ENCODE data around the gene CRTC1.
A peak's percentile ranks its signal among the peaks of the same experiment; 100 is the strongest.
"Not testable (repeated sequence)": the region's sequence is repeated elsewhere in the genome, so short reads cannot be mapped to it uniquely, and the experiment has no call there.

Gene CRTC1

GRCh38 chr19:18798384-18799352 lies 115.2 kb downstream of the CRTC1 start:
- no peak for DNase-seq (ENCODE audit: low read depth in 2 of 2, low spot score in 1 of 2)

DNA sequence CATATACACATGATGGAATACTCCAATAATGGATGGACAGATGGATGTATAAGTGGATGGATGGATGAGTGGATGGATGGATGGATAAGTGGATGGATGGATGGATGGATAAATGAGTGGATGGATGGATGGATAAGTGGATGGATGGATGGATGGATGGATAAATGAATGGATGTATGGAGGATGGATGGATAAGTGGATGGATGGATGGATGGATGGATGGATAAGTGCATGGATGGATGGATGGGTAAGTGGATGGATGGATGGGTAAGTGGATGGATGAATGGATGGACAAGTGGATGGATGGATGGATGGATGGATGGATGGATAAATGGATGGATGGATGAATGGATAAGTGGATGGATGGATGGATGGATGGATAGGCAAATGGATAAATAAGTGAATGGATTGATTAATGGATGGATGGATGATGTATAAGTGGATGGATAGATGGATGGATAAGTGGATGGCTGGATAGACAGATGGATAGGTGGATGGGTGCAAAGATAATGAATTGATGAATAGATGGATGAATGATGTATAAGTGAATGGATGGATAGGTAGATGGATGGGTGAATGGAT lies 116.0 kb downstream of the CRTC1 start:
- DNase-seq (ENCODE audit: low read depth in 2 of 2, low spot score in 1 of 2) = no peak

GRCh38 chr19:18800079-18800478 lies 116.6 kb downstream of the CRTC1 start:
- DNase-seq (ENCODE audit: low read depth in 2 of 2, low spot score in 1 of 2) = no peak

- DNase-seq (ENCODE audit: low read depth in 2 of 2, low spot score in 1 of 2) = no peak
Observed at GRCh38 chr19:18800636-18801035, 117.2 kb downstream of the CRTC1 start.

DNA sequence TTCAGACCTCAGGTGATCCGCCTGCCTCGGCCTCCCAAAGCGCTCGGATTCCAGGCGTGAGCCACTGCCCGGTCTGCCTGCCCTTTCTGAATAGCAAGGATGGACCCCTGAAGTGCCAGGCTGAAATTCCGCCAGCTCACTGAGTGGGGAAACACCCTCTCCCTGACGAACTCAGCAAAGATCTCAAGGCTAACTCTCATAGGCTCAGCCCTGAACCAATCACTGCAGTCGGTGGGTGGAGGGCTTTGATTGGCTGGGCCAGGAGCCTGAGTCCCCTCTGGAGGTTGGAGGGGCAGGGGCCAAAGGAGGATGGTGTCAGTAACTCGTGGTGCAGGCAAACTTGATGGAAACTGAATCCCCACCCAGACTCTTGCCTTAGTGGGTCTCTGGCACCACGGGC lies 118.9 kb downstream of the CRTC1 start:
- no peak for DNase-seq (ENCODE audit: low read depth in 2 of 2, low spot score in 1 of 2)

- DNase-seq (ENCODE audit: low read depth in 2 of 2, low spot score in 1 of 2) = no peak
Observed at GRCh38 chr19:18803550-18804138, 120.2 kb downstream of the CRTC1 start.

DNA sequence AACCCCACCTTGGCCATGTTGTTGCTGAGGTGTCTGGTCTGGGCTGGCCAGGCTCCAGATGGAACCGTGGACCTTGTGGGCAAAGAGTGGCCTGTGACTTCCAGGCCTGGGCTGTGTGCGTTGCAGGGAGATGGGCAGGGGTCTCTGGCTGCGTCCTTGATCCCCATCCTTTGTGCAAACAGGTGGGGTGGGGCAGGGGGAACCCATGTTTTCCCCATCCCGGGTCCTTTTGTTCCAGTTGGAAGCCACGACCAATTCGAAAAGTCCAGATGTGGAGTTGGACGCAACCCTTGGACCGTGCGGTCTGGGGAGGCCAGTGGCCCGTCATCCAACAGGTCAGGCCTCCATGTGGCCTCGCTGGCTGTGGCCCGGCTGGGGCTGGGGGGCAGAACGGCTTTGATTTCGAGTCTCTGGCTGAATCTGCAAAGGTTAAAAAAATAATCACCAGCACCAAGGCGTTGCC lies 120.7 kb downstream of the CRTC1 start:
- no peak for DNase-seq (ENCODE audit: low read depth in 2 of 2, low spot score in 1 of 2)

DNA sequence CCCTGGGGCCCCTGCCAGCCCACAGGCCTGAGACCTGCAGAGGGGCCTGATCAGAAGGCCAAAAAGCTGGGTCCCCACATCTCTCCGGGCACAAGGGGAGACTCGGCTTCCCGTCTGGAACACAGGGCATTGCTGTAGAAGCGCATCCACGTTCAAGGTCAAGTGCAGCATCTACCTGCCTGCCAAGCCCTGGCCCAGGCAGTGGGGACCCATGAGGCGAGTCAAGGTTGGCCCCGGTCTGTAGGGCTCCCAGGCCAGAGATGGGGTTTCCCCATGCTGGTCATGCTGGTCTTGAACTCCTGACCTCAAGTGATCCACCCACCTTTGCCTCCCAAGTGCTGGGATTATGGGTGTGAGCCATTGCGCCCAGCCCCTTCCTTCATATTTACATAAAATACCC lies 121.2 kb downstream of the CRTC1 start:
- no peak for DNase-seq (ENCODE audit: low read depth in 2 of 2, low spot score in 1 of 2)

- no peak for DNase-seq (ENCODE audit: low read depth in 2 of 2, low spot score in 1 of 2)
Observed at GRCh38 chr19:18807861-18808331, 124.4 kb downstream of the CRTC1 start.

GRCh38 chr19:18809149-18809868 lies 125.8 kb downstream of the CRTC1 start:
- DNase-seq (ENCODE audit: low read depth in 2 of 2, low spot score in 1 of 2) = no peak

DNA sequence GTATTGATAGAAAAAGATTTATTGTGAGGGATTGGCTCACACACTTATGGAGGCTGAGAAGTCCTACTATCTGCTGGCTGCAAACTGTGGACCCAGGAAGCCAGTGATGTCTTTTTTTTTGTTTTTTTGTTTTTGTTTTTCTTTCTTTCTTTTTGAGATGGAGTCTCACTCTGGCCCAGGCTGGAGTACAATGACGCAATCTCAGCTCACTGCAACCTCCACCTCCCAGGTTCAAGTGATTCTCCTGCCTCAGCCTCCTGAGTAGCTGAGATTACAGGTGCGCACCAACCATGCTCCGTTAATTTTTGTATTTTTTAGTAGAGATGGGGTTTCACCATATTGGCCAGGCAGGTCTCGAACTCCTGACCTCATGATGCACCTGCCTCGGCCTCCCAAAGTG lies 128.2 kb downstream of the CRTC1 start:
- not testable (repeated sequence) for DNase-seq (ENCODE audit: low read depth in 2 of 2, low spot score in 1 of 2)

- DNase-seq (ENCODE audit: low read depth in 2 of 2, low spot score in 1 of 2) = no peak
Observed at GRCh38 chr19:18814063-18814462, 130.6 kb downstream of the CRTC1 start.

- no peak for DNase-seq (ENCODE audit: low read depth in 2 of 2, low spot score in 1 of 2)
Observed at GRCh38 chr19:18815673-18816072, 132.2 kb downstream of the CRTC1 start.

GRCh38 chr19:18816645-18817044 lies 133.2 kb downstream of the CRTC1 start:
- DNase-seq (ENCODE audit: low read depth in 2 of 2, low spot score in 1 of 2) = not testable (repeated sequence)

DNA sequence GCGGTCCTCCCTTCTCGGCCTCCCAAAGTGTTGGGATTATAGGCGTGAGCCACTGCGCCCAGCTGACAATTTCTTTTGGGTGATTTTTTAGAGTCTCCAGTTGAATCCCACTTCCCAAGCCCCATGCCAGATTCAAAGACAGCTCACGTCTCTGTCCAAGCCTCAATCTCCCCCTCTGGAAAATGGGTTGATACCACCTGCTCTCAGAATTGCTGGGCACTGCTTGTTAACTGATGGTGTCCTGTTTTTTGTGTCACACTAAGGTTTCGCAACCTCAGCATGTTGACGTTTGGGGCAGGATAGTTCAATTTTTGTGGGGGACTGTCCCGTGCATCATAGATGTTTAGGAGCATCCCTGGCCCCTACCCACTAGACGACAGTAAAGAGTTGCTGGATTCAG lies 134.1 kb downstream of the CRTC1 start:
- no peak for DNase-seq (ENCODE audit: low read depth in 2 of 2, low spot score in 1 of 2)

DNA sequence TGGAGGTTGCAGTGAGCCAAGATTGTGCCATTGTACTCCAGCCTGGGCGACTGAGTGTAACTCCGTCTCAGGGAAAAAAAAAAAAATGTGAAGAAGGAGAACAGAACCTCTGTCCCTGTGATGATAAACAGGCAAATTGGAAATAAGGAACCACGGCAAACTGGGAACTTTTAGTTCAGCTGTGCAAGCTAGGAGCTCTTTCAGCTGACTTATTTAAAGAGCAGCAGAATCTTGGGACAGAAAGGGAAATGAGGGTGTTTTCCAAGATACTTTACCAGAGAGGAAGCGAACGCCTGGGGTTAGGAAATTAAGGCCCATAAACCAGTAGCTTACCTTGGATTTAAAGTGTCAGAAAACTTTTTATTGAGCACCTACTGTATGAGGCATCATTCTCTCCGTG lies 145.3 kb downstream of the CRTC1 start:
- DNase-seq (ENCODE audit: low read depth in 2 of 2, low spot score in 1 of 2) = no peak

DNA sequence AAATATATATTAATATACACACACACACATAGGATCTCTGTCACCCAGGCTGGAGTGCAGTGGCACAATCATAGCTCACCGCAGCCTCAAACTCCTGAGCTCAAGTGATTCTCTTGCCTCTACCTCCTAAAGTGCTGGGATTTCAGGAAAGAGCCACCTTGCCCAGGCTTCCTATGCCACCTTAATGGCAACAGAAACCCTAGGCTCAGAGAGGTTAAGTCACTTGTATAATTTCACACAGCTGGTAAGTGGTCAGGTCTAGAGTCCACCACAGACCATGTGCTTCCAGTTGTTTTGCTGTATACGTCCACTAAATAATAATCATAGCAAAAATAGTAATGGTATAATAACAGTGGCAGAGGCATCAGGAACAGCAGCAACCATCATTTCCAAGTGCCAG lies 147.0 kb downstream of the CRTC1 start:
- no peak for DNase-seq (ENCODE audit: low read depth in 2 of 2, low spot score in 1 of 2)

DNA sequence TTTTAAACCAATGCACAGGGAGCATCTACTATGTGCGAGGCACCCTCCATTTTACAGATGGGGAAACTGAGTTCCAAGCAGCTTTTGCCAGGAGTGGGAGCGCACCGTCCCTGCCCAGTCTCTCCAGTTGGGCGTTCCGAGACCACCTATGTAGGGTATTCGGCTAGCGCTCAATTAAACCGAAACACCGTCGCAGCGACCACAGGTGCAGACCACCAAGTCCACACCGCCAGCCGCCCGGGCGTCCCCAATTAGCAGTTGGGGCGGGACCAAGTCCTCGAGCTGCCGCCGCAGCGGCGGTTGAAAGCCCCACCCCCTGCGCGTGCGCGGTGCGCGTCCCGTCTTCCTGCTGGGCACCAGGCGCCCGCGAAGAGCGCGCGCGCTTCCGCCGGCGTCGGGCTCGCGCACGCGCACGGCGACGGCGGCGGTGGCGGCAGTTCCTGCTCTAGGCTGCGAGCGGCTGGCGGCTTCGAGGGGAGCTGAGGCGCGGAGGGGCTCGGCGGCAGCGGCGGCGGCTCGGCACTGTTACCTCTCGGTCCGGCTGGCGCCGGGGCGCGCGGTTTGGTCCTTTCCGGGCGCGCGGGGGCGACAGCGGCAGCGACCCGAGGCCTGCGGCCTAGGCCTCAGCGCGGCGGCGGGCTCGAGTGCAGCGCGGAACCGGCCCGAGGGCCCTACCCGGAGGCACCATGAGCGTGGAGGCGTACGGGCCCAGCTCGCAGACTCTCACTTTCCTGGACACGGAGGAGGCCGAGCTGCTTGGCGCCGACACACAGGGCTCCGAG lies 148.2 kb downstream of the CRTC1 start, which contains the start of gene UPF1:
Gene UPF1 (plus strand): TSS at position 436 of the 782 bp plus-strand sequence. CDS start 251 bp downstream, at position 687.
- DNase-seq (ENCODE audit: low read depth in 2 of 2, low spot score in 1 of 2) = peak; percentile 86 to 94
